OCI-LY7 (cell line): ENCODE measurements around the gene CKAP2L. TPM values are rescaled to one million over a fixed set of nuclear protein-coding genes. Genes with fewer than 3 reads are reported as not detected.

Experiments
- BruUV-seq: library from RNA; stranded (reverse); fragments of 400-500 nt; replicated peaks from 2 replicates; lab custom pipeline; 2021; lab: Mats Ljungman, UMichigan
- CTCF ChIA-PET: fragments of 300-600 bp; sonication (Branson Sonifier 250); formaldehyde crosslinking; loops from one replicate; lab custom pipeline; 2022; ENCODE audit warnings: antibody characterized with exemption; ENCODE audit not compliant: unreplicated experiment; lab: Charles Lee
- POLR2A ChIA-PET: fragments of 300-600 bp; sonication (Branson Sonifier 250); formaldehyde crosslinking; loops from one replicate; lab custom pipeline; 2022; ENCODE audit warnings: antibody characterized with exemption; lab: Charles Lee
- DNase-seq: peaks from one replicate; pipeline ENCODE4 v3.0.0-alpha.2; 2015; ENCODE audit warnings: low spot score
- H2AFZ ChIP-seq: fragments of 200-600 bp; sonication (generic), shearing (Covaris generic); 2 replicates; pipeline ENCODE4 v1.6.1; 2014; ENCODE audit warnings: mild to moderate bottlenecking, antibody characterized with exemption, low read length, moderate library complexity
- H3K27ac ChIP-seq: fragments of 200-600 bp; sonication (generic); 2 replicates; pipeline ENCODE4 v1.5.1; 2014; ENCODE audit warnings: mixed run types, low read depth, mild to moderate bottlenecking, moderate library complexity, low read length, inconsistent platforms; ENCODE audit not compliant: poor library complexity, severe bottlenecking
- H3K36me3 ChIP-seq: fragments of 200-600 bp; sonication (generic); 2 replicates; pipeline ENCODE4 v1.6.1; 2014; ENCODE audit warnings: mild to moderate bottlenecking, antibody characterized with exemption, low read length, moderate library complexity, mixed read lengths; ENCODE audit not compliant: insufficient read depth
- H3K4me1 ChIP-seq: fragments of 200-600 bp; sonication (generic); 2 replicates; pipeline ENCODE4 v1.5.1; 2014; ENCODE audit warnings: mild to moderate bottlenecking, low read length; ENCODE audit not compliant: insufficient read depth, poor library complexity, severe bottlenecking
- H3K4me2 ChIP-seq: fragments of 200-600 bp; sonication (generic); 2 replicates; pipeline ENCODE4 v1.6.1; 2014; ENCODE audit warnings: mild to moderate bottlenecking, low read length
- H3K4me3 ChIP-seq: fragments of 200-600 bp; sonication (generic); 2 replicates; pipeline ENCODE4 v1.5.1; 2014; ENCODE audit warnings: mild to moderate bottlenecking, low read depth, low read length; ENCODE audit not compliant: poor library complexity, severe bottlenecking
- H3K79me2 ChIP-seq: fragments of 200-600 bp; sonication (generic); 2 replicates; pipeline ENCODE4 v1.6.1; 2016; ENCODE audit warnings: low read depth, mild to moderate bottlenecking, low read length, moderate library complexity, mixed read lengths; ENCODE audit not compliant: insufficient read depth
- H3K9me2 ChIP-seq: fragments of 200-600 bp; sonication (generic); 2 replicates; pipeline ENCODE4 v1.6.1; 2016; ENCODE audit warnings: mild to moderate bottlenecking, low read length, mixed read lengths; ENCODE audit not compliant: insufficient read depth
- H3K9me3 ChIP-seq: fragments of 200-600 bp; sonication (generic); 2 replicates; pipeline ENCODE4 v1.6.1; 2014; ENCODE audit warnings: mild to moderate bottlenecking, mixed run types, low read length, mixed read lengths
- H4K20me1 ChIP-seq: fragments of 200-600 bp; sonication (generic); 2 replicates; pipeline ENCODE4 v1.6.1; 2014; ENCODE audit warnings: mild to moderate bottlenecking, antibody characterized with exemption, low read length, moderate library complexity, mixed read lengths; ENCODE audit not compliant: insufficient read depth
- CTCF ChIP-seq: fragments of 200-600 bp; sonication (generic); conservative IDR thresholded peaks from 2 replicates; pipeline ENCODE4 v1.5.1; 2014; ENCODE audit warnings: mild to moderate bottlenecking, antibody characterized with exemption, low read length, moderate library complexity, mixed read lengths
- EZH2phosphoT487 ChIP-seq: fragments of 200-600 bp; sonication (generic); IDR thresholded peaks from 2 replicates; pipeline ENCODE4 v1.6.1; 2018; ENCODE audit warnings: low read depth, borderline replicate concordance, mild to moderate bottlenecking, mixed run types, antibody characterized with exemption, low read length, moderate library complexity, mixed read lengths
- intact Hi-C: fragments of 100-400 bp; cut with micrococcal nuclease; formaldehyde crosslinking; loops from one replicate; pipeline ENCODE4 v1.10.0; 2022; ENCODE audit not compliant: unreplicated experiment
- total RNA-seq, 2 experiments: library from RNA; depleted of rRNA in 1 of 2; stranded (reverse); fragments of >200 nt in 1 of 2; shearing (Covaris generic) in 1 of 2; gene quantifications; 2 replicates each; pipeline ENCODE4 v1.2.3, GENCODE V29; 2014 to 2022

CKAP2L gene
- total RNA-seq, 2 experiments from 2014 or later, result 31.8 to 61.8 TPM

- DNase-seq, result no peak
- intact Hi-C loops, result no loop called here
- Histone ChIP-seq H4K20me1 (no peaks in the 10 kb centered on the region), H3K36me3 (no peaks in the 10 kb centered on the region), H3K9me2 (no peaks in the 10 kb centered on the region), H3K9me3 (no peaks in the 10 kb centered on the region), H3K4me3 (no peak overlapping the region), H3K4me2 (no peak overlapping the region), H3K4me1 (peaks cover 10% of the 10 kb centered on the region), H3K27ac (no peak overlapping the region), H3K79me2 (no peaks in the 10 kb centered on the region), H2AFZ (no peak overlapping the region)
- no TSS peak for BruUV-seq
- ChIA-PET POLR2A (interaction anchor here (0.6 to 1.6 kb wide), 4 partner anchors 8 to 16 kb away, joined by 3 to 6 read pairs (median 4); no protein-coding TSS in a partner anchor), CTCF (no interaction called here)
- TF ChIP-seq CTCF (no peak), EZH2phosphoT487 (no peak)
These were observed 24.8 kb upstream of the CKAP2L start for GRCh38 chr2:112789186-112789585.

- Histone ChIP-seq H3K9me2 (no peaks in the 10 kb centered on the region), H3K4me2 (no peak overlapping the region), H3K9me3 (no peaks in the 10 kb centered on the region), H2AFZ (no peak overlapping the region), H4K20me1 (no peaks in the 10 kb centered on the region), H3K36me3 (no peaks in the 10 kb centered on the region), H3K79me2 (no peaks in the 10 kb centered on the region), H3K27ac (no peak overlapping the region), H3K4me1 (peaks cover 5% of the 10 kb centered on the region), H3K4me3 (no peak overlapping the region)
- ChIA-PET CTCF (no interaction called here), POLR2A (interaction anchor here (0.6 to 1.6 kb wide), 4 partner anchors 8 to 15 kb away, joined by 3 to 6 read pairs (median 4); no protein-coding TSS in a partner anchor)
- DNase-seq, result no peak
- intact Hi-C loops, result no loop called here
- no TSS peak for BruUV-seq
- TF ChIP-seq EZH2phosphoT487, result no peak
- TF ChIP-seq CTCF, result no peak
These were observed 24.2 kb upstream of the CKAP2L start for GRCh38 chr2:112788653-112789052.

- no peaks in the 10 kb centered on the region for H3K79me2 ChIP-seq
- H3K9me3 ChIP-seq, result no peaks in the 10 kb centered on the region
- H2AFZ ChIP-seq, result no peak overlapping the region
- intact Hi-C loops, result no loop called here
- peaks cover 2% of the 10 kb centered on the region for H3K4me1 ChIP-seq
- H3K36me3 ChIP-seq, result no peaks in the 10 kb centered on the region
- no peak overlapping the region for H3K27ac ChIP-seq
- H3K4me3 ChIP-seq, result no peak overlapping the region
- H4K20me1 ChIP-seq, result no peaks in the 10 kb centered on the region
- BruUV-seq, result no TSS peak
- ChIA-PET CTCF (no interaction called here), POLR2A (interaction anchor here (1.6 kb wide), 1 partner anchor 7 kb away, joined by 5 read pairs; no protein-coding TSS in a partner anchor)
- DNase-seq, result no peak
- no peak for TF ChIP-seq EZH2phosphoT487
- TF ChIP-seq CTCF, result no peak
- H3K9me2 ChIP-seq, result no peaks in the 10 kb centered on the region
- no peak overlapping the region for H3K4me2 ChIP-seq
These were observed 23.5 kb upstream of the CKAP2L start for GRCh38 chr2:112787729-112788393.
